ENCODE measurements around the gene GPR155.
"Not testable (repeated sequence)": the region's sequence is repeated elsewhere in the genome, so short reads cannot be mapped to it uniquely, and the experiment has no call there.

Gene GPR155

GRCh38 chr2:174492963-174493431 lies 6.2 kb upstream of the GPR155 start:
- DNase-seq (ENCODE audit: low spot score): peak; percentile 30

GRCh38 chr2:174491947-174492346 lies 5.1 kb upstream of the GPR155 start:
- no peak for DNase-seq (ENCODE audit: low spot score)

- DNase-seq (ENCODE audit: low spot score): no peak
Observed at GRCh38 chr2:174490051-174490450, 3.2 kb upstream of the GPR155 start.

GRCh38 chr2:174489520-174489919 lies 2.7 kb upstream of the GPR155 start:
- not testable (repeated sequence) for DNase-seq (ENCODE audit: low spot score)

GRCh38 chr2:174487820-174488162 lies 962 bp upstream of the GPR155 start:
- no peak for DNase-seq (ENCODE audit: low spot score)

GRCh38 chr2:174487108-174487819 lies 435 bp upstream of the GPR155 start:
- peak; percentile 99 for DNase-seq (ENCODE audit: low spot score)

- DNase-seq (ENCODE audit: low spot score): peak; percentile 49
Observed at GRCh38 chr2:174485788-174486562, 854 bp downstream of the GPR155 start.

GRCh38 chr2:174485045-174485444 lies 1.8 kb downstream of the GPR155 start:
- DNase-seq (ENCODE audit: low spot score): not testable (repeated sequence)

GRCh38 chr2:174484573-174484972 lies 2.3 kb downstream of the GPR155 start:
- no peak for DNase-seq (ENCODE audit: low spot score)

GRCh38 chr2:174482854-174483253 lies 4.0 kb downstream of the GPR155 start:
- DNase-seq (ENCODE audit: low spot score): no peak

- no peak for DNase-seq (ENCODE audit: low spot score)
Observed at GRCh38 chr2:174477759-174478158, 9.1 kb downstream of the GPR155 start.

GRCh38 chr2:174473796-174474195 lies 13.0 kb downstream of the GPR155 start:
- DNase-seq (ENCODE audit: low spot score): no peak

- no peak for DNase-seq (ENCODE audit: low spot score)
Observed at GRCh38 chr2:174465327-174465726, 21.5 kb downstream of the GPR155 start.

GRCh38 chr2:174461221-174461620 lies 25.6 kb downstream of the GPR155 start:
- no peak for DNase-seq (ENCODE audit: low spot score)

GRCh38 chr2:174454566-174454965 lies 32.3 kb downstream of the GPR155 start:
- DNase-seq (ENCODE audit: low spot score): no peak

GRCh38 chr2:174450021-174450816 lies 36.6 kb downstream of the GPR155 start:
- DNase-seq (ENCODE audit: low spot score): no peak

- no peak for DNase-seq (ENCODE audit: low spot score)
Observed at GRCh38 chr2:174449033-174449432, 37.8 kb downstream of the GPR155 start.

- no peak for DNase-seq (ENCODE audit: low spot score)
Observed at GRCh38 chr2:174446531-174446930, 40.3 kb downstream of the GPR155 start.

GRCh38 chr2:174445248-174445647 lies 41.6 kb downstream of the GPR155 start:
- no peak for DNase-seq (ENCODE audit: low spot score)

GRCh38 chr2:174444761-174445160 lies 42.1 kb downstream of the GPR155 start:
- DNase-seq (ENCODE audit: low spot score): no peak

GRCh38 chr2:174442546-174443510 lies 44.0 kb downstream of the GPR155 start:
- DNase-seq (ENCODE audit: low spot score): no peak

Data from Ammon's horn (tissue), 1 donor.